IMR-90 (cell line): ENCODE measurements around the gene ZNF385B. TPM values are rescaled to one million over a fixed set of nuclear protein-coding genes. Genes with fewer than 3 reads are reported as not detected.

Experiments used
- ATAC-seq: fragments of 200-7000 bp; cut with Tn5 transposase; 2 replicates; pipeline ENCODE4 v1.9.1; 2020; ENCODE audit warnings: low read depth, mild to moderate bottlenecking, moderate library complexity
- BruUV-seq: library from RNA; stranded (reverse); fragments of 400-500 nt; replicated peaks from 2 replicates; lab custom pipeline; 2021; lab: Mats Ljungman, UMichigan
- CTCF ChIA-PET: fragments of 300-600 bp; formaldehyde crosslinking; extraction: SDS; loops from one replicate; lab custom pipeline; 2021; ENCODE audit warnings: antibody characterized with exemption; lab: Yijun Ruan, JAX
- POLR2A ChIA-PET: fragments of 300-600 bp; sonication (Branson Sonifier 250); formaldehyde crosslinking; loops from one replicate; lab custom pipeline; 2022; ENCODE audit warnings: antibody characterized with exemption; ENCODE audit not compliant: unreplicated experiment; lab: Charles Lee
- DNase-seq: peaks from one replicate; pipeline ENCODE4 v3.0.0; 2013
- H2AFZ ChIP-seq: replicated peaks from 2 replicates; pipeline ENCODE3; 2013; ENCODE audit warnings: low read length, mild to moderate bottlenecking; ENCODE audit not compliant: poor library complexity
- H2AK5ac ChIP-seq: 2 replicates; pipeline ENCODE4 v1.6.1; 2013; ENCODE audit warnings: low read depth, low read length, inconsistent platforms
- H2AK9ac ChIP-seq: replicated peaks from 2 replicates; pipeline ENCODE3; 2013; ENCODE audit warnings: mild to moderate bottlenecking, low read depth, low read length, moderate library complexity; ENCODE audit not compliant: poor library complexity
- H2BK120ac ChIP-seq: 2 replicates; pipeline ENCODE4 v1.6.1; 2013; ENCODE audit warnings: low read depth, low read length, inconsistent platforms
- H2BK15ac ChIP-seq: 3 replicates; pipeline ENCODE4 v1.6.1; 2013; ENCODE audit warnings: low read depth, low read length, inconsistent platforms
- H2BK20ac ChIP-seq: 2 replicates; pipeline ENCODE4 v1.6.1; 2013; ENCODE audit warnings: low read depth, mild to moderate bottlenecking, inconsistent platforms, low read length, moderate library complexity
- H2BK5ac ChIP-seq: 2 replicates; pipeline ENCODE4 v1.6.1; 2013; ENCODE audit warnings: mild to moderate bottlenecking, low read depth, low read length, inconsistent platforms; ENCODE audit not compliant: poor library complexity, severe bottlenecking
- H3K14ac ChIP-seq: replicated peaks from 2 replicates; pipeline ENCODE4 v1.6.1; 2013; ENCODE audit warnings: low read depth, low read length, inconsistent platforms
- H3K18ac ChIP-seq: 2 replicates; pipeline ENCODE4 v1.6.1; 2013; ENCODE audit warnings: low read depth, low read length, control low read depth
- H3K23ac ChIP-seq: 2 replicates; pipeline ENCODE4 v1.6.1; 2013; ENCODE audit warnings: low read depth, low read length, inconsistent platforms
- H3K27ac ChIP-seq: 2 replicates; pipeline ENCODE4 v1.5.1; 2013; ENCODE audit warnings: mild to moderate bottlenecking, control low read depth, low read length; ENCODE audit not compliant: insufficient read depth
- H3K27me3 ChIP-seq: 2 replicates; pipeline ENCODE4 v1.6.1; 2013; ENCODE audit warnings: low read length; ENCODE audit not compliant: control insufficient read depth, insufficient read depth
- H3K36me3 ChIP-seq: 2 replicates; pipeline ENCODE4 v1.6.1; 2013; ENCODE audit warnings: low read length, mixed read lengths; ENCODE audit not compliant: control insufficient read depth, insufficient read depth
- H3K4ac ChIP-seq: 2 replicates; pipeline ENCODE4 v1.6.1; 2013; ENCODE audit warnings: low read depth, low read length, inconsistent platforms
- H3K4me1 ChIP-seq: 2 replicates; pipeline ENCODE4 v1.6.1; 2013; ENCODE audit warnings: low read length, mixed read lengths; ENCODE audit not compliant: control insufficient read depth, insufficient read depth
- H3K4me2 ChIP-seq: 2 replicates; pipeline ENCODE4 v1.6.1; 2013; ENCODE audit warnings: low read depth, mild to moderate bottlenecking, control low read depth, low read length, moderate library complexity
- H3K4me3 ChIP-seq: 2 replicates; pipeline ENCODE4 v1.5.1; 2013; ENCODE audit warnings: low read depth, mild to moderate bottlenecking, control low read depth, low read length, moderate library complexity; ENCODE audit not compliant: insufficient read depth
- H3K56ac ChIP-seq: 2 replicates; pipeline ENCODE4 v1.6.1; 2013; ENCODE audit warnings: low read length, inconsistent platforms; ENCODE audit not compliant: insufficient read depth; ENCODE audit errors: extremely low read depth
- H3K79me1 ChIP-seq, 2 experiments: 2 replicates each; pipeline ENCODE4 v1.6.1; 2013; ENCODE audit warnings: low read length in 2 of 2, inconsistent platforms in 1 of 2, low read depth in 1 of 2
- H3K9ac ChIP-seq: 2 replicates; pipeline ENCODE4 v1.6.1; 2013; ENCODE audit warnings: low read depth, low read length, control low read depth
- H3K9me1 ChIP-seq: 2 replicates; pipeline ENCODE4 v1.6.1; 2013; ENCODE audit warnings: low read length, inconsistent platforms; ENCODE audit not compliant: insufficient read depth
- H3K9me3 ChIP-seq: 2 replicates; pipeline ENCODE4 v1.6.1; 2013; ENCODE audit warnings: low read length; ENCODE audit not compliant: control insufficient read depth, insufficient read depth
- H4K20me1 ChIP-seq: 2 replicates; pipeline ENCODE4 v1.6.1; 2013; ENCODE audit warnings: low read length, inconsistent platforms; ENCODE audit not compliant: insufficient read depth
- H4K5ac ChIP-seq: 2 replicates; pipeline ENCODE4 v1.6.1; 2013; ENCODE audit warnings: mild to moderate bottlenecking, low read depth, low read length, control low read depth
- H4K8ac ChIP-seq, 2 experiments: 2 replicates each; pipeline ENCODE4 v1.6.1; 2013; ENCODE audit warnings: low read depth in 2 of 2, low read length in 2 of 2, control low read depth in 1 of 2, inconsistent platforms in 1 of 2
- H4K91ac ChIP-seq: 2 replicates; pipeline ENCODE4 v1.6.1; 2013; ENCODE audit warnings: low read depth, low read length, inconsistent platforms; ENCODE audit not compliant: insufficient read depth
- MAFK ChIP-seq: IDR thresholded peaks from 2 replicates; pipeline ENCODE4 v1.6.1; 2012; ENCODE audit warnings: low read depth, low read length, improper control_type of control experiment
- MXI1 ChIP-seq: IDR thresholded peaks from 2 replicates; pipeline ENCODE4 v1.6.1; 2012; ENCODE audit warnings: low read depth, mild to moderate bottlenecking, low read length, moderate library complexity, borderline replicate concordance
- NFE2L2 ChIP-seq: fragments of 150-350 bp; IDR thresholded peaks from 2 replicates; pipeline ENCODE4 v1.6.1; 2016; ENCODE audit warnings: low read depth, mild to moderate bottlenecking, low read length
- WGBS, 2 experiments: methylation state at CpG; one replicate each; pipeline versions ENCODE4 v1.1.5 to v1.1.7; 2013; ENCODE audit warnings: missing lambda C conversion rate in 2 of 2; ENCODE audit not compliant: insufficient read length in 1 of 2; ENCODE audit errors: extremely low coverage in 2 of 2; 5-methylcytosine and 5-hydroxymethylcytosine counted together
- dilution Hi-C: fragments of 300-500 bp; cut with HindIII; formaldehyde crosslinking; loops from one replicate; pipeline ENCODE4 v1.14.3; 2018; ENCODE audit warnings: low sequenced_read_pairs; ENCODE audit not compliant: unreplicated experiment
- in situ Hi-C: fragments of 300-500 bp; cut with MboI; formaldehyde crosslinking; loops from 3 replicates; pipeline ENCODE4 v1.14.3; 2019; ENCODE audit warnings: low sequenced_read_pairs, inconsistent platforms, mixed read lengths
- intact Hi-C: fragments of 100-400 bp; cut with micrococcal nuclease; formaldehyde crosslinking; loops from 2 replicates; pipeline ENCODE4 v1.10.0; 2022
- polyA plus RNA-seq, 3 experiments: library from polyadenylated mRNA; depleted of rRNA; stranded (reverse); fragments of >200 nt; gene quantifications; 2 replicates each; pipeline ENCODE4 v1.2.3, GENCODE V29; 2012; ENCODE audit warnings: low replicate concordance in 1 of 3
- total RNA-seq: library from RNA; depleted of rRNA; stranded (reverse); fragments of >200 nt; gene quantifications from 2 replicates; pipeline ENCODE4 v1.2.3, GENCODE V29; 2012

ZNF385B gene
- total and polyA plus RNA-seq, 2 of the 4 experiments (the other 2 are of a cell fraction): not detected

- TF ChIP-seq MAFK (no peak), NFE2L2 (no peak)
Observed at GRCh38 chr2:179594268-179595112, 266.9 kb downstream of the ZNF385B start (continued).

- WGBS, 2 experiments: no CpG with 5 or more reads among the region's 3 CpGs
- no peak overlapping the region for H3K4ac ChIP-seq
- no peak overlapping the region for H3K18ac ChIP-seq
- H3K27me3 ChIP-seq: no peaks in the 10 kb centered on the region
- no peak overlapping the region for H3K56ac ChIP-seq
- no peak overlapping the region for H2BK5ac ChIP-seq
- no peak overlapping the region for H2BK20ac ChIP-seq
- no peak overlapping the region for H4K8ac ChIP-seq
- in situ Hi-C loops: no loop called here
- no peak overlapping the region for H4K5ac ChIP-seq
- no peak overlapping the region for H4K91ac ChIP-seq
- ChIA-PET CTCF (interaction anchor here (1.0 to 1.1 kb wide), 2 partner anchors 156 to 343 kb away, joined by 3 read pairs; no protein-coding TSS in a partner anchor), POLR2A (no interaction called here)
- no peak overlapping the region for H2AFZ ChIP-seq
- H2AK9ac ChIP-seq: no peak overlapping the region
- H3K27ac ChIP-seq: no peak overlapping the region
- H2AK5ac ChIP-seq: no peak overlapping the region
- H3K4me1 ChIP-seq: peaks cover 3% of the 10 kb centered on the region
- no peak overlapping the region for H3K14ac ChIP-seq
- no peaks in the 10 kb centered on the region for H3K79me1 ChIP-seq
- intact Hi-C loops: no loop called here
- no TSS peak for BruUV-seq
- H2BK120ac ChIP-seq: peak overlapping the region; percentile 70; the same call in 1 of the 2 replicates
- H4K20me1 ChIP-seq: no peaks in the 10 kb centered on the region
- no peak overlapping the region for H3K23ac ChIP-seq
- peaks cover 2% of the 10 kb centered on the region; the same call in 1 of the 2 replicates for H3K9me1 ChIP-seq
- TF ChIP-seq MXI1: no peak
- TF ChIP-seq MAFK: peak; percentile 51
- DNase-seq (no peak), ATAC-seq (no peak)
- H3K4me3 ChIP-seq: no peak overlapping the region
- no peak overlapping the region for H2BK15ac ChIP-seq
- no peaks in the 10 kb centered on the region for H3K36me3 ChIP-seq
- no peak overlapping the region for H3K4me2 ChIP-seq
- dilution Hi-C loops: no loop called here
- no peaks in the 10 kb centered on the region for H3K9me3 ChIP-seq
- H3K9ac ChIP-seq: no peak overlapping the region
Observed at GRCh38 chr2:179593323-179593722, 268.1 kb downstream of the ZNF385B start.
